Measurements from ENCODE around the gene VPS36. TPM values are rescaled to one million over a fixed set of nuclear protein-coding genes. Genes with fewer than 3 reads are reported as not detected.
"Not testable (repeated sequence)": the region's sequence is repeated elsewhere in the genome, so short reads cannot be mapped to it uniquely, and the experiment has no call there.

The VPS36 gene
- total and polyA plus RNA-seq, 10 of the 15 experiments (the other 5 are each of a cell fraction or from before 2014, with no cell fraction given): 10.3 to 29.0 (median 23.9) TPM

DNA sequence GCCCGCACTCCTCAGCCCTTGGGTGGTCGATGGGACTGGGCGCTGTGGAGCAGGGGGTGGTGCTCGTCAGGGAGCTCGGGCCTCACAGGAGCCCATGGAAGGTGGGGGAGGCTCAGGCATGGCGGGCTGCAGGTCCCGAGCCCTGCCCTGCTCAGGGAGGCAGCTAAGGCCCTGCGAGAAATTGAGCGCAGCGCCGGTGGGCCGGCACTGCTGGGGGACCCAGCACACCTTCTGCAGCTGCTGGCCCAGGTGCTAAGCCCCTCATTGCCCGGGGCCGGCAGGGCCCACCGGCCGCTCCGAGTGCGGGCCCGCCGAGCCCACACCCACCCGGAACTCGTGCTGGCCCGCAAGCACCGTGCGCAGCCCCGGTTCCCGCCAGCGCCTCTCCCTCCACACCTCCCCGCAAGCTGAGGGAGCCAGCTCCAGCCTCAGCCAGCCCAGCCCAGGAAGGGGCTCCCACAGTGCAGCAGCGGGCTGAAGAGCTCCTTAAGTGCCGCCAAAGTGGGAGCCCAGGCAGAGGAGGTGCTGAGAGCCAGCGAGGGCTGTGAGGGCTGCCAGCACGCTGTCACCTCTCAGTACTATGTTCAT lies 42.3 kb downstream of the VPS36 start:
- in situ Hi-C loops (cut with MboI); H3K4me3 ChIP-seq; BruUV-seq (replicated peaks); ATAC-seq; H3K79me2 ChIP-seq (ENCODE audit: control insufficient read depth, insufficient read depth, low read length); H3K27me3 ChIP-seq (replicated peaks in 1 of 2; ENCODE audit: control insufficient read depth in 2 of 2, insufficient read depth in 2 of 2, low read length in 1 of 2); H3K36me3 ChIP-seq (ENCODE audit: control insufficient read depth in 2 of 2, insufficient read depth in 2 of 2, low read length in 1 of 2); POLR2A ChIA-PET; H2AFZ ChIP-seq (ENCODE audit: control insufficient read depth, low read depth, low read length); H4K20me1 ChIP-seq (ENCODE audit: control insufficient read depth, insufficient read depth); H3K27ac ChIP-seq (ENCODE audit: control insufficient read depth, insufficient read depth); H3K4me1 ChIP-seq (ENCODE audit: control insufficient read depth, insufficient read depth, low read length); FAIRE-seq; H3K9ac ChIP-seq (ENCODE audit: control insufficient read depth, insufficient read depth, low read length); H3K4me2 ChIP-seq (ENCODE audit: control insufficient read depth, insufficient read depth); RAD21 ChIA-PET (ENCODE audit: unreplicated experiment); DNase-seq (ENCODE audit: low read depth, low spot score); H3K9me3 ChIP-seq (replicated peaks; ENCODE audit: control insufficient read depth, insufficient read depth, low read length); intact Hi-C loops (cut with micrococcal nuclease; ENCODE audit: unreplicated experiment): not testable (repeated sequence)
- SMC1A ChIA-PET (ENCODE audit: uncharacterized antibody, unreplicated experiment): interaction anchor here (1.7 kb wide), 1 partner anchor 13 kb away, joined by 5 read pairs; no protein-coding TSS in a partner anchor
- WGBS (ENCODE audit: insufficient coverage, insufficient replicate concordance, low lambda C conversion rate, missing lambda C conversion rate): 98% methylated on average over 33 of the region's 33 CpGs
- CTCF ChIA-PET: interaction anchor here (1.6 to 2.2 kb wide), 2 partner anchors 42 to 43 kb away, joined by 3 to 5 read pairs; partner anchors contain the start of gene VPS36

DNA sequence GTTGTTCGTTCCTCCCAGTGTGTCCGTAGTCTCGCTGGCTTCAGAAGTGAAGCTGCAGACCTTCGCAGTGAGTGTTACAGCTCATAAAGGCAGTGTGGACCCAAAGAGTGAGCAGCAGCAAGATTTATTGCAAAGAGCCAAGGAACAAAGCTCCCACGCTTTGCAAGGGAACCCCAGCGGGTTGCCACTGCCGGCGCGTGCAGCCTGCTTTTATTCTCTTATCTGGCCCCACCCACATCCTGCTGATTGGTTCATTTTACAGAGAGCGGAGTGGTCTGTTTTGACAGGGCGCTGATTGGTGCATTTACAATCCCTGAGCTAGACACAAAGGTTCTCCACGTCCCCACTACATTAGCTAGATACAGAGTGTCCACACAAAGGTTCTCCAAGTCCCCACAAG lies 43.0 kb downstream of the VPS36 start:
- RAD21 ChIA-PET (ENCODE audit: unreplicated experiment); H4K20me1 ChIP-seq (ENCODE audit: control insufficient read depth, insufficient read depth); H3K9ac ChIP-seq (ENCODE audit: control insufficient read depth, insufficient read depth, low read length); FAIRE-seq; H3K79me2 ChIP-seq (ENCODE audit: control insufficient read depth, insufficient read depth, low read length); H3K9me3 ChIP-seq (replicated peaks; ENCODE audit: control insufficient read depth, insufficient read depth, low read length); intact Hi-C loops (cut with micrococcal nuclease; ENCODE audit: unreplicated experiment); H3K27ac ChIP-seq (ENCODE audit: control insufficient read depth, insufficient read depth); H3K4me1 ChIP-seq (ENCODE audit: control insufficient read depth, insufficient read depth, low read length); H3K36me3 ChIP-seq (ENCODE audit: control insufficient read depth in 2 of 2, insufficient read depth in 2 of 2, low read length in 1 of 2); in situ Hi-C loops (cut with MboI); ATAC-seq; DNase-seq (ENCODE audit: low read depth, low spot score); H3K27me3 ChIP-seq (replicated peaks in 1 of 2; ENCODE audit: control insufficient read depth in 2 of 2, insufficient read depth in 2 of 2, low read length in 1 of 2); H3K4me3 ChIP-seq; H2AFZ ChIP-seq (ENCODE audit: control insufficient read depth, low read depth, low read length); H3K4me2 ChIP-seq (ENCODE audit: control insufficient read depth, insufficient read depth); POLR2A ChIA-PET; BruUV-seq (replicated peaks): not testable (repeated sequence)
- CTCF ChIA-PET: interaction anchor here (1.6 kb wide), 1 partner anchor 43 kb away, joined by 3 read pairs; the partner anchor contains the start of gene VPS36
- SMC1A ChIA-PET (ENCODE audit: uncharacterized antibody, unreplicated experiment): interaction anchor here (1.0 to 1.7 kb wide), 2 partner anchors 9 to 14 kb away, joined by 3 to 5 read pairs; no protein-coding TSS in a partner anchor
- 99% methylated on average over 12 of the region's 12 CpGs for WGBS (ENCODE audit: insufficient coverage, insufficient replicate concordance, low lambda C conversion rate, missing lambda C conversion rate)

Data from GM12878 (cell line).